Activated CD4-positive, alpha-beta T cell treated with anti-CD3 and anti-CD28 coated beads, Interleukin-2, amount 10 ng/mL, durations not matched to agents 7 days and 5 days (primary cell): ENCODE measurements around the gene MAMDC2. TPM values are rescaled to one million over a fixed set of nuclear protein-coding genes. Genes with fewer than 3 reads are reported as not detected.
"Not testable (repeated sequence)": the region's sequence is repeated elsewhere in the genome, so short reads cannot be mapped to it uniquely, and the experiment has no call there.

Source experiments
- CTCF ChIA-PET: fragments of 350-600 bp; sonication (Branson Sonifier 250); formaldehyde crosslinking; loops from one replicate; lab custom pipeline; 2021; ENCODE audit warnings: antibody characterized with exemption; lab: Charles Lee
- POLR2A ChIA-PET: fragments of 350-600 bp; sonication (Branson Sonifier 250); formaldehyde crosslinking; loops from one replicate; lab custom pipeline; 2021; ENCODE audit warnings: antibody characterized with exemption; lab: Charles Lee
- DNase-seq: peaks from one replicate; pipeline ENCODE4 v3.0.0-alpha.2; 2020
- H3K27ac Mint-ChIP-seq: one replicate; pipeline ENCODE4 v1.8.0; 2021; ENCODE audit warnings: mild to moderate bottlenecking, moderate library complexity, mixed read lengths
- H3K27me3 Mint-ChIP-seq: one replicate; pipeline ENCODE4 v1.8.0; 2021; ENCODE audit warnings: mixed read lengths
- H3K36me3 Mint-ChIP-seq: one replicate; pipeline ENCODE4 v1.8.0; 2021; ENCODE audit warnings: low read depth, mixed read lengths
- H3K4me1 Mint-ChIP-seq: one replicate; pipeline ENCODE4 v1.8.0; 2021; ENCODE audit warnings: mixed read lengths
- H3K4me3 Mint-ChIP-seq: one replicate; pipeline ENCODE4 v1.8.0; 2021; ENCODE audit warnings: mild to moderate bottlenecking, moderate library complexity, mixed read lengths
- H3K9me3 Mint-ChIP-seq: one replicate; pipeline ENCODE4 v1.8.0; 2021; ENCODE audit warnings: mixed read lengths
- total RNA-seq, 2 experiments: library from RNA; stranded (reverse); gene quantifications; one replicate each; pipeline ENCODE4 v1.2.3, GENCODE V29; 2021

MAMDC2 gene
- total RNA-seq, 2 experiments from 2014 or later: not detected

DNA sequence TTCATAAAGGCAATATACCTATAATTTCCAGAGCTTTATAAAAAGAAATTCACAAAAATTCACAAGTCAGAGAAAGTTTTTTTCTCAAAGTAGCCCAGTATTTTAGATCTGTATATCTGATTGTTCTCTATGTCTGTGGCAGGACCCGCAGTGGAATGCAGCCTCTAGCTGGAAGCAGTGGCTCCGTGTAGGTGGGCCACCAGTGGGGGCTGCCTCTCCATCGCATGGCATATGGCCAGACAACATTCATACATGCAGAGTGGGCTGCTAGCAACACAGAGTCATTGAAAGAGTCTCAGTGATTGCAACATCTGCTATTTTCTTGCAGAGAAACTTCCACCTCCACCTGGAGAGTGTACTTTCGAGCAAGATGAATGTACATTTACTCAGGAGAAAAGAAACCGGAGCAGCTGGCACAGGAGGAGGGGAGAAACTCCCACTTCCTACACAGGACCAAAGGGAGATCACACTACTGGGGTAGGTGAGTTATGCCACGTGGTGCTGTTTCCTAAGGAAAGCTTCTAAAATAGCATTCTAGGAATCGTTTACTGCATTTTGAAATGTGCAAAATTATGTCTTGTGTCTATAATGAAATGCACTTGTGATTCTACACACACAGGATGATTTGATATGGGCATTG, 126.6 kb downstream of the MAMDC2 start:
- POLR2A ChIA-PET: no interaction called here
- CTCF ChIA-PET: no interaction called here
- Mint-ChIP-seq H3K27ac (no peak overlapping the region), H3K9me3 (no peaks in the 10 kb centered on the region), H3K4me3 (no peak overlapping the region), H3K36me3 (no peaks in the 10 kb centered on the region), H3K4me1 (no peaks in the 10 kb centered on the region), H3K27me3 (peaks cover 2% of the 10 kb centered on the region)
- no peak for DNase-seq

DNA sequence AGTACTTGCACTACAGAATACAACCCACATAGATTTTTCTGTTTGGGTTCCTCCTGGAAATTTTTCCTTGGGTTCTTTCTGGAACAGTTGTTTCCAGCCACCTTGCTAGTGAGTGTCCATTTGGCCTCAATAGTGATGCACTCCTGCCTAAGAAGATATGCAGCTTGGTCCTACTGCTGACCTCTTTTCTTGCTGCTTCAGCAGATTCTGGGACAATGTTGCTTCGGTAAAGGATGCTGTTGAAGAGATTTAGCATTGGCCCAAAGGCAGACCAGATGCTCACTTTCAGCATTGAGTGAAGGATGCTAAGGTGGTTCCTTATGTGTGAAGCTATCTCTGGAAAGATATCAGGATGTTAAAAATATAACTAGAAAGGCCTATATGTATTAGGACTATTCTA, 128.9 kb downstream of the MAMDC2 start:
- no peaks in the 10 kb centered on the region for H3K36me3 Mint-ChIP-seq
- CTCF ChIA-PET: interaction anchor here (1.2 kb wide), 1 partner anchor 430 kb away, joined by 3 read pairs; no protein-coding TSS in a partner anchor
- H3K4me1 Mint-ChIP-seq: no peaks in the 10 kb centered on the region
- H3K9me3 Mint-ChIP-seq: no peaks in the 10 kb centered on the region
- H3K4me3 Mint-ChIP-seq: no peak overlapping the region
- no peak for DNase-seq
- POLR2A ChIA-PET: no interaction called here
- H3K27ac Mint-ChIP-seq: no peak overlapping the region
- H3K27me3 Mint-ChIP-seq: no peaks in the 10 kb centered on the region

DNA sequence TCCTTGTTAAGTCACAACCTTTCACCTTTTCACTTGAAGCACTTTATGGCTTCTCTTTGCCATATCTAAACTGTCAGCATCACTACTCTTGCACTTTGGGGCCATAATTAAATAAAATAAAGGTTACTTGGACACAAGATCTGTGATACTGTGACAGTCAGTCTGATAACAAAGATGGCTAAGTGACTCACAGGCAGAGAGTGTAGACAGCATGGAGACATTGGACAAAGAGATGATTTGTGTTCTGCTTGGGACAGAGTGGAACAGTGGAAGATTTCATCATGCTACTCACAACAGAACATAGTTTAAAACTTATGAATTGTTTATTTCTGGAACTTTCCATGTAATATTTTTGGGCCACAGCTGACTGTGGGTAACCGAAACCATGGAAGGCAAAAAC, 133.5 kb downstream of the MAMDC2 start:
- Mint-ChIP-seq H3K27me3 (no peaks in the 10 kb centered on the region), H3K36me3 (no peaks in the 10 kb centered on the region), H3K4me1 (no peaks in the 10 kb centered on the region), H3K27ac (no peak overlapping the region), H3K9me3 (peaks cover 6% of the 10 kb centered on the region), H3K4me3 (no peak overlapping the region)
- ChIA-PET CTCF (no interaction called here), POLR2A (no interaction called here)
- no peak for DNase-seq

DNA sequence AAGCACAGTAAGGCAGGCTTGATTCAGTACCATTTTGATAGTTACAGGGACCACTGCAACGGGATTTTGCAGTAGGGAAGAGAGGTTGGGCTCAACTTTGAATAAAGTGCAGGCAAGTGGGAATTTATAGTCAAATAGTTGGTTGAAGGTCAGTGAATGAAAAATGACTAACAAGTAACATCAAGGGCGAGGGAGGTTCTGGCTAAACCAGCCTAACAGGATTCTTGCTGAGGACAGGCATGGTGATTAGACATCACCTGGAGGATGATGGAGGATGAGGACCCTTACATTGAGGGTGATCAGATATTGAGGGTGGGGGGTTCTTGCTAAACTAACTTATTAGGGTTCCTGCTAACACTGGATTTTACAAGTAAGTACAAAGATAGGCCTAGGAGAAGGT, 149.1 kb downstream of the MAMDC2 start:
- ChIA-PET CTCF (no interaction called here), POLR2A (no interaction called here)
- no peak overlapping the region for H3K4me3 Mint-ChIP-seq
- no peak for DNase-seq
- no peaks in the 10 kb centered on the region for H3K4me1 Mint-ChIP-seq
- H3K27ac Mint-ChIP-seq: no peak overlapping the region
- H3K27me3 Mint-ChIP-seq: peaks cover 9% of the 10 kb centered on the region
- peaks cover 2% of the 10 kb centered on the region for H3K9me3 Mint-ChIP-seq
- no peaks in the 10 kb centered on the region for H3K36me3 Mint-ChIP-seq

DNA sequence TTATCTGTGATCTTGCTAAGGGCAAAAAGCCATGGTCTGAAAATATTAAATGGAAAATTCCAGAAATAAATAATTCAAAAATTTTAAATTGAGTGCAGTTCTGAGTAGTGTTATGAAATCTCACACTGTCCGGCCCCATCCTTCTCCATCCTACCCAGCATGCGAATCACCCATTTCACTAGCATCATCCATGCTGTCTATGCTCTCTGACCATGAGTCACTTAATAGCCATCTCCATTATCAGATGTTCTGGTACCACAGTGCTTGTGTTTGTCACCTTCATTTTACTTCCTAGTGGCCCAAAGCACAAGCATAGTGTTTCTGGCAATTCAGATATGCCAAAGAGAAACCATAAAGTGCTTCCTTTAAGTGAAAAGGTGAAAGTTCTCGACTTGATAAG, 151.8 kb downstream of the MAMDC2 start:
- POLR2A ChIA-PET: no interaction called here
- Mint-ChIP-seq H3K4me3 (no peak overlapping the region), H3K27ac (no peak overlapping the region), H3K27me3 (peaks cover 2% of the 10 kb centered on the region), H3K9me3 (no peaks in the 10 kb centered on the region), H3K36me3 (no peaks in the 10 kb centered on the region), H3K4me1 (no peaks in the 10 kb centered on the region)
- DNase-seq: no peak
- CTCF ChIA-PET: no interaction called here

DNA sequence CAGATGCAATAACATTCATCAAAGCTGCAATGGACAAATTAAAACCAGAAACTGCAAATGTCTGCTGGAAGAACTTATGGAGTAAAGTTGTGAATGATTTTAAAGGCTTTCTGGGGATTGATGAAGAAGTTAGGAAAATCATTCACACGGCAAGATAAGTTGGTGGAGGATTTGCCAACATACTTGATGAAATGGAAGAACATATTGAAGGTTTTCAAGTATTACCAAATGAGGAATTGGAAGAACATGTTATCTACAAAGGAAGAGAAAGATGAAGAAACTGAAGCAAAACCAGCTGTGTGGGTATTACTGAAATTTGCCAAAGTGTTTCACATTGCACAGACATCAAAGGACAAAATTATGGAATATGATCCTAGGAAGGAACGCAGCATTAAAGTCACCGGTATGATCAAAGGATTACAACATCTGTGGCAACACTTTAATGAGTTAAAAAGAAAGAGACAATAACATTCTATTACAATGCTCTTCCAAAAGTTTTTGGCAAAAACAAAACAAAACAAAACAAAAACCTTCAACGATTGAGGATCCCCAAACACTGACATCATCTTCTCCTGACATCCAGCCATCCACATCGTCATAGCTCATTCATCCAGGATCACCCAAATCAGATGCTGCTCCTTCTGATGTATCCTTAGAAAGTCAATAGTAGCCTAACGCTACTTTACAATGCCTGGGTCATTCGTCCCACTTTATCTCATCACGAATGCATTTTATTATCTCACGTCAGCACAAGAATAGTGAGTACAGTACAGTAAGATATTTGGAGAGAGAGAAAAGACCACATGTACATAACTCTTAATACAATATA, 153.8 kb downstream of the MAMDC2 start:
- CTCF ChIA-PET: no interaction called here
- POLR2A ChIA-PET: no interaction called here
- H3K36me3 Mint-ChIP-seq: no peaks in the 10 kb centered on the region
- H3K27me3 Mint-ChIP-seq: no peaks in the 10 kb centered on the region
- H3K9me3 Mint-ChIP-seq: no peaks in the 10 kb centered on the region
- H3K27ac Mint-ChIP-seq: no peak overlapping the region
- H3K4me1 Mint-ChIP-seq: no peaks in the 10 kb centered on the region
- DNase-seq: no peak
- no peak overlapping the region for H3K4me3 Mint-ChIP-seq

DNA sequence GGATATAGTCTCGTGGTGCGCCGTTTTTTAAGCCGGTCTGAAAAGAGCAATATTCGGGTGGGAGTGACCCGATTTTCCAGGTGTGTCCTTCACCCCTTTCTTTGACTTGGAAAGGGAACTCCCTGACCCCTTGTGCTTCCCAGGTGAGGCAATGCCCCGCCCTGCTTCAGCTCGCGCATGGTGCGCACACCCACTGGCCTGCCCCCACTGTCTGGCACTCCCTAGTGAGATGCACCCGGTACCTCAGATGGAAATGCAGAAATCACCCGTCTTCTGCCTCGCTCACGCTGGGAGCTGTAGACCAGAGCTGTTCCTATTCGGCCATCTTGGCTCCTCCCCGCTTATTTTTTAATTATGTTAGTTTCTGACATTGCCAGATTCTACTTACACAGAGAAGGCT, 161.1 kb downstream of the MAMDC2 start:
- H3K9me3 Mint-ChIP-seq, H3K27ac Mint-ChIP-seq, H3K36me3 Mint-ChIP-seq, DNase-seq, H3K4me3 Mint-ChIP-seq, H3K4me1 Mint-ChIP-seq, H3K27me3 Mint-ChIP-seq, POLR2A ChIA-PET, CTCF ChIA-PET: not testable (repeated sequence)

DNA sequence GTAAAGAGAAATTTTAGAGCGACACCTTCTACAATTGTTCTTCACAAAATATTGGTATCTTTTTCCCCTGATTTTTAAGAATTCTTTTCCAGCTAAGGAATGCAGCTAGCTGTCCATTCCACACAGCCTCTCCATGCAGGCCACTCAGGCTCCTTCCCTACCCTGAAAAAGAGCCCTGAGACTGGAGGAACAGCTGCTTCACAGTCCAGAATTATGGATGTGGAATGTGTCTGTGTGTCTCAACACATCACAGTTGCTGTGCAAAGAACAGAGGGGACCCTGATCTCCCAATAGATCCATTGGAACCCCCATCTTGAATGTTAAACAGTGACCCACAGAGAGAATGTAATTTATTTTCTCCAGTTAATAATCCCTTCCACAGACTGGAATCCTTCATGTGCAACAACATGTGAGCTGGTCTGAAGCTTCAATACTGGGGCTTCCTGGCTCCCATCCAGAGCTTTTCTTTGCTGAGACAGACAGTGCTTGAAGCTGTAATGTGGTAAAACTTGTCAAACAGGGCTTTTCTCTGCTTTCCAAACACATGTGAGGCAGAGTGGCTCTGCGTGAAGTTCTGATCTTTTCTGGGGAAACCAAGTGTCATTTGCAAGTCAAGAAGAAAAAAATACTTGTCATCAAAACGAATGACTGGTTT, 161.8 kb downstream of the MAMDC2 start:
- no peaks in the 10 kb centered on the region for H3K4me1 Mint-ChIP-seq
- no peak for DNase-seq
- H3K36me3 Mint-ChIP-seq: no peaks in the 10 kb centered on the region
- no peak overlapping the region for H3K27ac Mint-ChIP-seq
- ChIA-PET CTCF (no interaction called here), POLR2A (no interaction called here)
- H3K4me3 Mint-ChIP-seq: no peak overlapping the region
- H3K27me3 Mint-ChIP-seq: no peaks in the 10 kb centered on the region
- H3K9me3 Mint-ChIP-seq: peaks cover 10% of the 10 kb centered on the region

DNA sequence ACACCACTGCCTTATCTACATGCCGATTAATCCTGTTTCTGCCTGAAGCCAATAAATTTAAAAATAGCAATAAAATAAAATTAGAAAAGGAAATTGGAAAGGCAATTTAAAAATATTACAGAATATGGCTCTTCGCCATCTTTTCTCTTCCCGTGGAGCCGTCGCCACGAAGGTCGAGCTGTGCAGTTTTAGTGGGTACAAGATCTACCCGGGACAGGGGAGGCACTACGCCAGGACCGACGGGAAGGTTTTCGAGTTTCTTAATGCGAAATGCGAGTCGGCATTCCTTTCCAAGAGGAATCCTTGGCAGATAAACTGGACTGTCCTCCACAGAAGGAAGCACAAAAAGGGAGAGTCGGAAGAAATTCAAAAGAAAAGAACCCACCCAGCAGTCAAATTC, 173.4 kb downstream of the MAMDC2 start:
- H3K4me3 Mint-ChIP-seq: no peak overlapping the region
- H3K27ac Mint-ChIP-seq: no peak overlapping the region
- peaks cover 2% of the 10 kb centered on the region for H3K9me3 Mint-ChIP-seq
- no peaks in the 10 kb centered on the region for H3K27me3 Mint-ChIP-seq
- no peak for DNase-seq
- POLR2A ChIA-PET: no interaction called here
- CTCF ChIA-PET: no interaction called here
- no peaks in the 10 kb centered on the region for H3K36me3 Mint-ChIP-seq
- H3K4me1 Mint-ChIP-seq: no peaks in the 10 kb centered on the region

DNA sequence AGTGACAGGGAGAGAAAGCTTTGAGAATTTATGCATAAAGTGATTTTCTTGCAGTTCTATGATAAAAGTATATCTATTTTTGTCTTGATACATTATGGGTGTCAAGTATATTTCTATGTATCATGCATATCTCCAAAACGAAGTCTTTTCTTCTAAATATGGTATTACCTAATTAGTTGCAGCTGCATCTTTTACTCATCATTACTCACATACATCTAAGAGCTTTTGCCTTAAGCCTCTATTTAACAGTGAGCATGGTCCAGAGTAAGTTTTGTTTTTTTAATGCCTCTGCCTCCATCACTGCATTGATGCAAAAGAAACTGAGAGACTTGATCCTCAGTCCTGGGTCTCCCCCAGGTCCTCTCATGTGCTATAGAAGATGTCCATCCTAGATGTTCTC, 175.1 kb downstream of the MAMDC2 start:
- POLR2A ChIA-PET: no interaction called here
- CTCF ChIA-PET: no interaction called here
- DNase-seq: no peak
- H3K27ac Mint-ChIP-seq: no peak overlapping the region
- peaks cover 2% of the 10 kb centered on the region for H3K9me3 Mint-ChIP-seq
- H3K36me3 Mint-ChIP-seq: no peaks in the 10 kb centered on the region
- H3K4me1 Mint-ChIP-seq: no peaks in the 10 kb centered on the region
- no peak overlapping the region for H3K4me3 Mint-ChIP-seq
- H3K27me3 Mint-ChIP-seq: no peaks in the 10 kb centered on the region

DNA sequence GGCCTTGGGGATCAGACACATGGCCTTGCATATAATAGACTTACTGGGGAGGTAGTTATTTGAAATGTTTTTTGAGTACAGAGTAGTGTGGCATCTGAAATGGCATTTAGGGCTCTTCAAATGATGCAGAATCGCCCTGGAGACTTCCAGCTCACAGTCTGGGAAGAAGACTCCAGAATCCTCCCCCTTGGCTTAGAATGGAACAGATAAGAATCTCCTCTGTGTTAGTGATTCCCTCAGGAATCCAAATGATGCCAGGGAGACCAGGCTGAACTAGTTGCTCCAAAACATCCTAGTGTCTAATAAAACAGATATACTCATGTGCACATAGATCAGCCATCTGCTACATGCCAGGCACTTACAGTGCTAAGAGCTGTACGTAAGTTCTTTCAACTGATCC, 176.6 kb downstream of the MAMDC2 start:
- no peak for DNase-seq
- Mint-ChIP-seq H3K4me1 (no peaks in the 10 kb centered on the region), H3K27ac (no peak overlapping the region), H3K36me3 (no peaks in the 10 kb centered on the region), H3K27me3 (no peaks in the 10 kb centered on the region), H3K4me3 (no peak overlapping the region), H3K9me3 (no peaks in the 10 kb centered on the region)
- ChIA-PET POLR2A (no interaction called here), CTCF (no interaction called here)

DNA sequence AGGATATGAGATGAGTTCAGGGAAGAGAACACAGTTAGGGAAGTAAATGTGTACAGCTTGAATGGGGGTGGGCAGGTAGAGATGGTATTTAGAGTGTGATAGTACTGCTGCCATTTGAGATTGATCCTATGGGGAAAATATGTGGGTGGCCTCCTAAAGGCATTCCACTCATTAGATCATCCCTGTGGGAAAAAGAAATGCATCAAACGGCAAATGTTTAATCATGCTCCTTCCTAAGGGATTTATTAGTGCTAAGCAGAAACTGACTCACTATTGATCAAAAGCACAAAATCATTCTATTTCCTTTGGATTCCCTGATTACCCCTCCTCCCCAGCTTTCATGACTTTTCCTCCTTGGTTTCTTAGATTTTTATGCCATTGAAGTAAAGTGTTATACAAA, 178.7 kb downstream of the MAMDC2 start:
- Mint-ChIP-seq H3K9me3 (no peaks in the 10 kb centered on the region), H3K27me3 (no peaks in the 10 kb centered on the region), H3K4me1 (no peaks in the 10 kb centered on the region), H3K36me3 (no peaks in the 10 kb centered on the region), H3K4me3 (no peak overlapping the region), H3K27ac (no peak overlapping the region)
- CTCF ChIA-PET: no interaction called here
- POLR2A ChIA-PET: no interaction called here
- no peak for DNase-seq

DNA sequence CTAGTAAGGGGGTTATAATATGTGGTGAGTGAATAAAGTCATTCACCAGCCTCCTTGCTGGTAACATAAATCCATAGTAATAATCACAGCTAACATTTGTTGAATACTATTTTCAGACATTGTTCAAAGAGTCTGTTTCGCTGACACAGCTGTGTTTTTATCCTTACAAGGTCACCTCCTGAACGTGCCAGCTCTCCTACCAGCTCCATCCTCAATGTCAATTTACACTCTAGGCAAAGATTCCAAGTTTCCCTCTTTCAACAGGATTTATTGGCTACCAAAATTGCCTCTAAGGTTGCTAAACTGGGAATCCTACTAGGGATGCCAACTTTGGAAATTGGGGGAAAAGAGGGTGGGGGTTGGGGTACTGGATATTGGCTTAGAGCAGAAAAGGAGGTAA, 184.5 kb downstream of the MAMDC2 start:
- ChIA-PET POLR2A (no interaction called here), CTCF (interaction anchor here (0.6 kb wide), 1 partner anchor 24 kb away, joined by 3 read pairs; no protein-coding TSS in a partner anchor)
- Mint-ChIP-seq H3K27me3 (no peaks in the 10 kb centered on the region), H3K27ac (no peak overlapping the region), H3K4me1 (no peaks in the 10 kb centered on the region), H3K4me3 (no peak overlapping the region), H3K9me3 (no peaks in the 10 kb centered on the region), H3K36me3 (no peaks in the 10 kb centered on the region)
- DNase-seq: no peak
